Occipital lobe (tissue), 2 donors: ENCODE measurements around the gene UBFD1. TPM values are rescaled to one million over a fixed set of nuclear protein-coding genes. Genes with fewer than 3 reads are reported as not detected.
A peak's percentile ranks its signal among the peaks of the same experiment; 100 is the strongest.
"Not testable (repeated sequence)": the region's sequence is repeated elsewhere in the genome, so short reads cannot be mapped to it uniquely, and the experiment has no call there.

Experiments
- DNase-seq: peaks from one replicate; lab custom pipeline; 2025; lab: John Stamatoyannopoulos, UW
- total RNA-seq: library from RNA; depleted of rRNA; stranded (reverse); fragments of >200 nt; gene quantifications from one replicate; pipeline ENCODE4 v1.2.3, GENCODE V29; 2014

The UBFD1 gene
- total RNA-seq, 1 donor from 2014 or later: 62.2 TPM

DNA sequence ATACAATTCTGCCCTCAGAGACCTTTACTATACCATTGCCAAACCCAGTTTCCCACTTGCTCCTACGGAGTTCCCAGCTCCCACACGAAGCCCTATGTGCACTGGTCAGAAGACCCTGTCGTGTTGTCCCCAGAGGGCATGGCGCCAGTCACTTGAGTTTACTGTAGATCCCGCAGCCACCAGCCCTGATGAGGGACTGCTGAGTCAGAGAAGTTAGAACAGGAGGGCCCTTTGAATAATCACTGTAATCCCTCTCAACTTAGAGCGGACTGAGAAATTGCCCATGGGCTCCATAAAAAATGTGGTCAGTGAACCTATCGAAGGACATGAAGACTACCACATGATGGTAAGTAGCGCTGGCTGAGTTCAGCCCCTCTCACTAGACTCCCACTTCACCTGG, 9.2 kb downstream of the UBFD1 start:
- DNase-seq: no peak

DNA sequence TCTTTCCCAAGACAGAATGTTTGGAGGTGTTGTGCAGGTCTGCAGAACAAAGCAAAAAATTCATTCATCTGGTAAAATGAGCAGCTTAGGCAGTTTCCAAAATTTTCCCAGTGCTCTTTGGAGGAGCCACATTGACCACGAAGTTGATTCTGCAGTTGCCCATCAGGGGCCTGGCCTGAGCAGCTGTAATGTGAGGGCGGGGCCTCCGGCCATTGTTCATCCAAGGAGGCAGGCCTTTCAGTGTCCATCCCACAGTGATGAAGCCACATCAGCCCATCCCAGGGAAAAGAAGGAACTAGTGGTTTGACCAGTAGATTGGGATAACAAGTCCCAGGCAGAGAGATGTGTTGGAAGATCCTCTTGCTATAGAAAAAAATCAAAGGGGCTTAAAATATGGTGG, 10.1 kb downstream of the UBFD1 start:
- DNase-seq: no peak

DNA sequence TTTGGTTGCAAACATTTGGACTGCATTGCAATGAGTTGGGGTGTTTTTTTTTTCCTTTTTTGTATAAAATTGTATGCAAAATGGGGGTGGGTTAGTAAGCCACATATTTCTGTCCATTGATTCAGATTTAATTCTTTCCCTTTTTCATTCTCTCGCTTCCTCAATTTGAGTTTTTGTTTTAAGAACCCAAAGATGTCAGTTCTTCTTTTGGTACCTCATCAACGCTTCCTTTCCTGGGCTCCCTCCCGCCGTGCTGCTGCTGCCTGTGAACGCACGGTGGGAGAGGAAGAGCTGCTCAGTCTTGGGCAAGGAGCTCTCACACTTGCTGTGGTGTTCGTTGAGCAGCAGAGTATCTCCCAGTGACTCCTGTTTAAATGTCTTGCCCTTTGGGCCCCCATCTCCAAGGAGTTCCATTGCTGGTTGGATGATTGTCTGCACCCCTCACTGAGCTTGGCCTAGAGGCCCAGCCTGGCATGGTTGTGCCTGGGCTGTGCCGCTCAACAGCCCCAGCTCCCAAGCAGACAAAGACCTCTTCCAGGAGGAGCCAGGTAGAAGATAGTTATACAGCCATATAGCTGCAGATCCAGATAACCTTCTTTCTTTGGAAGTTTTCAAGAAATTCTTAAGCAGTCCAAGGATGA, 13.6 kb downstream of the UBFD1 start:
- DNase-seq: no peak

DNA sequence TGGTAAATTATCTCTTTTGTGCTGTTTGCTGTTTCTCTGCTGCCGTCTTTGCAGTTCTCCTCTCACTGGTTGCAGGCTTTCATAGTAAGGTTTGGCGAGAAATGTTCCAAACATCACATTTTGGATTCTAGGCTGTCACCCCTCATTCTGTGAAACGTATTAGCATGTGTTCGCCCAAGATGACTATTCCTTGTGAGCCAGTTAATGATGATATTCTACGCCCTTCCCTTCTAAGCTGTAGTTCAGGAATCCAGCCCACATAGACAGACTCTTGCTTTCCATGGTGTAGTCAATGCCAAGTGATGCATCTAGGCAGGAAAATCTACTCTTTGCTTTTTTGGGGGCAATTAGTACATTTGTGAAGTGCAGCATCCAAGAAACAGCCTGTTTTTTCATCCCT, 14.4 kb downstream of the UBFD1 start:
- no peak for DNase-seq

DNA sequence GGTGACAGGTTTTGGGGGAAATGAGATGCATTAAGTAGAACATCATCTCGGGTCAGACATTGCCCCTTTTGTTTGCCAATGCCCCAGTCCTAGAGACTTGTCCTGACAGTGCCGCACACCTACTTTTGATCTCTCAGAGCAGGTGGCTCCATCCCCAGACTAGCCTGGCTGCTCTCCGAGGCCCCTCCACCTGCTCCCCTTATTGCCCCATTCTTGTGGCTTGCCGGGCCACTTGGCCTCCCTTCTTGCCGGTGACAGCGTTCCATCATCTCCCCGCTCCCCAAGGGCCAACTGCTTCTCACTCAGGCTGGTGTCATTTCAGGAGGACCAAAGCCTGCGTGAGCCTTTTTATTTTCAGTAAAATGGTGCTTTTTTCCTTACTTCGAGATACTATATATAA, 14.9 kb downstream of the UBFD1 start:
- DNase-seq: no peak

DNA sequence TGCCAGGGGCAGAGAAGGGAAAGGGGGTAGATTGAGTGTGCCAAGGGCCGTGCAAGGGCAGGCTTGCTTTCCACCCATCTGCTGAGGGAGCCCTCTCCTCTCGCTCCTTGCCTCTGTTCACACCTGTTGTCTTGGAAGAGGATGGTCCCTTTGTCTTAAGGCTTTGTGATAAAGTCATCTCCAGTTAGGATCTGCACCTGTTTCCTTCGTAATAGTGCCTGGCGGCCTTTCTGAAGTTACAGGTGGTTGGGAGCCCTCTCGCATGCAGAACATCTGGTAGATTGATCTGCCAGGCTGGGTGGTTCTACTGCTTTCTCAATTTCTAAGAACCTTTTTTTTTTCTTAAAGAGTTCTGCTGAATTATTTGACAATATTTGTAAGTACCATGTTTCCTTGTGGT, 16.3 kb downstream of the UBFD1 start:
- no peak for DNase-seq

DNA sequence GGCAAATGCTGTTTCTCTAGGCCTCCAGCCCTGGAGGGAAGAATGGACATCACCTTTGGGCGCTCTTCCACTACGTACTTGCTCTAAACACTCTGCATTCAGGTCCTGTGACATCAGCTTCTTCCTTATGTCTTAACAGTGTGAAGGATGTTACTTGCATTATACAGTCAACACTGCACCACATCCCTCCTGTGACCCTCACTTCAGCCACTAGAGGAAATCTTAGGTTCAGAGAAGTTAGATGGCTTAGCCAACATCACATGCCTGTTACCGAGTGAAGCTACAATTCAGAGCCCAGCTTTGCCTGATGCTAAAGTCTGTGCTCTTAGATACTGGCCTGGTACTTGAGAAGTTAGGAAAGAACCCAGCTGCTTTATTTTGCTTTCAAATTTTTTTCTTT, 18.3 kb downstream of the UBFD1 start:
- no peak for DNase-seq

DNA sequence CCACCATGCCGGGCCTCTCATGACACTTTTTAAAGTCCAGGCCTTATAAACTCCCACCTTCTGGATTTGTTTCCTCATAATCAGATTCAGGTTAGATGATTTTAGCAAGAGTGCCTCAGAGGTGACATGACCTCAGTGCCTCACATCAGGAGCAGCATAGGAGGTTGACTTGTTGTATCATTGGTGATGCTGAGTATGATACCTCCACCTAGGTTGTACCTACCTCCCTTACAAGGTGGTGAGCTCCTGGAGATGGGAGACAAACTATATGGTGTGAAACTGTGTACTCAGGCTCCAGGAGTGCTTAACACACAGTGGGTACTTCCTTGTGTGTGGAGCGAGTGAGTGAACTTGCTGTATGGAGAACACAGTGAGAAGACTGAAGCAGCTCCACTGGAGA, 20.0 kb downstream of the UBFD1 start:
- no peak for DNase-seq

DNA sequence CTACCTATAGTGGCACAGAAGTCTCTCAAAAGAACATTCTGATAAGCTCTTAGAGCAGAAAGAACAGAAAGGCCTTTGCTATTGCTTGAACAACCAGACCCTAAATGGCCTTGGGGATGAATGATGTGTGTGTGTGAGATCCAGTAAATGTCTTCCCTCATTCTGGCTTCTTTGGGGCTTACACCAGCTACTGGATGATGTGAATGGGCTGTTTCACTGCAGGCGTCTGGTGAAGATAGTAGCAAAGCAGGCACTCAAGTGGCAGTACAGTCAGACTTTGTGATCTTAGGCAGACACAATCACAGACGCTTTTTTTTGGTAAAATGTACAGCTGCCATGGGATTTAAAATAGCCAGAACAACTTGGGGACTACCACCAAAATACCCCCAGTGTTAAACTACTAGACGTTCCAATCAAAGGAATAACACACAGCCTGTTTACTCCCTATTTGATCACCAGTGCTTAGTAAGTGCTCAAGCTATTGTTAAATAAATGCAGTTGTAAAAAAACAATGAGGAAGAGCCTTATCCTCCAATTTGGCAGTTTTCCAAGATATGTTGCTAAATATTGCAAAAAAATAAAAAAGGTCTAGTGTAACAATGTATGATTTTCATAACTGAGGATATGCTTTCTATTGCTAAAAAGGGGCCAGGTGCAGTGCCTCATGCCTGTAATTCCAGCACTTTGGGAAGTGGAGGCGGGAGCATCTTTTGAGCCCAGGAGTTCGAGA, 20.7 kb downstream of the UBFD1 start:
- DNase-seq: no peak

DNA sequence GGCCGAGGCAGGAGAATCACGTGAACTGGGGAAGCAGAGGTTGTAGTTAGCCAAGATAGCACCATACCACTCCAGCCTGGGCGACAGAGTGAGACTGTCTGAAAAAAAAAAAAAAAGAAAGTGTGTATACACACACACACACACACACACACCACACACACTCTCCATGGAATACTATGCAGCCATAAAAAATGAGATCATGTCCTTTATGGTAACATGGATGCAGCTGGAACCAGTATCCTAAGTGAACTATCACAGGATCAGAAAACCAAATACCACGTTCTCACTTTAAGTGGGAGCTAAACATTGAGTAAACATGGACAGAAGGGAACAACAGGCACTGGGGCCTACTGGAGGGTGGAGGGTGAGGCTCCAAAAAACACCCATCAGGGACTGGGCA, 21.8 kb downstream of the UBFD1 start:
- DNase-seq: no peak

DNA sequence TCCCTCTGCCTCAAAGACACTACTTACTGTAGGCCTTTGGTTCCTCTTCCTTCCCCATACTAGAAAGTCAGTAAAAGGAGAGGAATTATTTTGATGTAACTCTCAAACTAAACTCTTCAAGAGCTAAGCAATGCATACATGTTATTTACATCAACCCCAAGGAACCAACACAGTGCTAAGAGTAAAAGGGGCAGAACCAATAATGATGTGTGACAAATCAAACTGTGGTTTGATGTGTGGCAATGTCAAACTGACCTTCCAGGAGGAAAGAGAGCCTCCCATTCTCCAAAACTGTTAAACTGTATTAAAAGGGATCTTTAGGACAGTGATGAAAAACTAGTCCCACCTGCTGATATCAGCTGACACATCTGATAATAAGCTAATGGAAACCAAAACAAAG, 22.9 kb downstream of the UBFD1 start:
- DNase-seq: no peak

DNA sequence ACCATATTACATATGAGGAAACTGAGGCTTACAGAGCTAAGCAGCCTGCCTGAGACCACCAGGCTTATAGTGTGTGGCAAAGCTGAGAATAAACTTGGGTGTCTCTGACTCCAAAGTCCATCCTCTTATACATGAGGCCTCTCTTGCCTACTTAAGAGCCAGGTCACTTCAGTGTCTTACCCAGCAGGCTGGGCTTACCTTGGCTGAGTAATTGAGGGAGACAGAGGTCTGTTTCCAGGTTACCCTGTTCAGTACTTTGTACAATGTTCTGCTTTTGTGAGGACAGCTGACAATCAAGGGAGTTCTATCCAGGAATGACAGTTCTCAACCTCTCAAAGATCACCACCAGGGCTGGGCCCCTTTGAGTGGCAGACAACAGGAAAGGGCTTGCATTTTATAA, 24.2 kb downstream of the UBFD1 start:
- DNase-seq: no peak

DNA sequence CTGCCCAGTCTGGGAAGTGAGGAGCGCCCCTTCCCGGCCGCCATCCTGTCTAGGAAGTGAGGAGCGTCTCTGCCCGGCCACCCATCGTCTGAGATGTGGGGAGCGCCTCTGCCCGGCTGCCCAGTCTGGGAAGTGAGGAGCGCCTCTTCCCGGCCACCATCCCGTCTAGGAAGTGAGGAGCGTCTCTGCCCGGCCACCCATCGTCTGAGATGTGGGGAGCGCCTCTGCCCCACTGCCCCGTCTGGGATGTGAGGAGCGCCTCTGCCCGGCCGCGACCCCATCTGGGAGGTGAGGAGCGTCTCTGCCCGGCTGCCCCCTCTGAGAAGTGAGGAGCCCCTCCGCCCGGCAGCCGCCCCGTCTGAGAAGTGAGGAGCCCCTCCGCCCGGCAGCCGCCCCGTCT, 25.7 kb downstream of the UBFD1 start:
- not testable (repeated sequence) for DNase-seq

DNA sequence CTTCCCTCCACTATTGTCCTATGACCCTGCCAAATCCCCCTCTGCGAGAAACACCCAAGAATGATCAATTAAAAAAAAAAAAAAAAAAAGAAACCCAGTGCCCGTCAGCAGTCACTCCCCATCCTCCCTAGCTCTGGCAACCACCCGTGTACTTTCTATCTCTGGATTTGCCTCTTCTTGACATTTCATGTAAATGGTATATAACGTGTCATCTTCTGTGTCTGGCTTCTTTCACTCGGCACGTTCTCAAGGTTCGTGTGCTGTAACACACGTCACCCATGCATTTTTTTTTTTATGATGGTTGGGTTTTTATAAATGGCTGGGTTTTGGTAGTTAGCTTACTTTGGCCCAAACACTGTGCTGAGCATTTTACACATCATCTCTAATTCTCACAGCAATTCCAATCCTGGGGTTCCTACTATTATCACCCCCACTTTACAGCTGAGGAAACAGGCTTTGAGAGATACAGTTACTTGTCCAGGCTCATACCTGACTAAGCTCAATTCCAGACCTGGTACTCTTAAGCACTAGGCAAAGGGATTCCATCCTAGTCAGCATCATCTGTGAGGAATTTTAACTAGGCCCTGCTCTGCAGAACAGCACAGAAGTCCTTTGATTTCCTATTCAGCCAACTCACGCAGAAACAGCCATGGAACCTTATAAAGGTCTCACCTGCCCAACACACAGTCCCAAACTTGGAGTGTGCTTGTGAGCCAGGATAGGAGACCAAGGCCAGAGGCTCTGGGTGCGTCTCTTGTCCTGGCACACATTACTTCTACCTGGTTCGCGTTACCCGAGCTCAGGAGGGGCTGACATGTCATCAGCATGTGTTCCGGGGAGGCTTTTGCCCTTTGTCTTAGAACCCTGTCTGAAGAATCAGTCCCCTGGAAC, 26.9 kb downstream of the UBFD1 start:
- no peak for DNase-seq

DNA sequence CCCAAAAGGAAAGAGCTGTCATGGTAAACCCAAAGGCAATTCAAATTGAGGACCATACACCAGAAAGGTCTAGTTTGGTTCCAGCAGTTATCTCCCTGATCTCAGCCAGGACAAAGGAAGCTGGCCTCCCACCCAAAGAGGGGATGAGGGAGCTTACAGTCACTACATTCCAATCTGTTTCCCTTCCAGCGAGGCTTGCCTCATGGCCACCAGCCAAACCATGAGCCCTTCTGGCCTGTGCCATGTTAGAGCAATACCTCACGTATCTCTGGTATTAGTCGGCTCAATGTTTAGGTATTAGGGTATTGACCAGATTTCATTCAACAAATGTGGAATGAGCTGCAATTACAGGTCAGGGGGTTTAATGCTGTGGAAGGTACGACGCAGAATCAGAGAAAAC, 30.2 kb downstream of the UBFD1 start:
- DNase-seq: no peak

DNA sequence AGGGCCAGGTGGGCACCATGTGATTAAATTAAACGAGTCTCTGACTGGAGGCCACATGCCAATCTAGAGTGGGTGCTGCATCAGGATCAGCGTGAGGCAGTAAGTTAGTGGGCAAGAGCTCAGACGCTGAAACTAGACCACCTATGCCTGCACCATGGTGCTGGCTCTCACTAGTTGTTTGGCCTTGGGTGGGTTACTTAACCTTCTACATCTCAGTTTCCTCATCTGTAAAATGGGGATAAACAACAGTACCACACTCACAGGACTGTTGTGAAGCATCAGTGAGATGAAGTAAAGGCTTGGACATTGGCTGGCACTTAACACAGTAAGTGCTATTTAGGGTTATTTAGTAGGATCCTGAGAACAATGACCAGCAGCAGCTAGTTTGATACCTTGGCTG, 32.7 kb downstream of the UBFD1 start:
- no peak for DNase-seq

DNA sequence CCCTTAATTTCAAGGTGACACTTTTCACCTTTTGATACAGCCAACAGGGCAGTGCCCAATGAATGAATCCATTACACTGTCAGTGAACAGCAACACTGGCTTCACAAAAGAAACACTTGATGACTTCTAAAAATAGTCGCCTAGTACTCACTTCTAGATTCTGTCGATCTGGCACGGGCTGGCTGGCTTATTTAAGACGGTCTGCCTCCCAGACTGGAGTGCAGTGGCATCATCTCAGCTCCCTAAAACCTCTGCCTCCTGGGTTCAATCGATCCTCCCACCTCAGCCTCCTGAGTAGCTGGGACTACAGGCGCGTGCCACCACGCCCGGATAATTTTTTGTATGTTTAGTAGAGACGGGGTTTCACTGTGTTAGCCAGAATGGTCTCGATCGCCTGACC, 36.7 kb downstream of the UBFD1 start:
- DNase-seq: no peak

DNA sequence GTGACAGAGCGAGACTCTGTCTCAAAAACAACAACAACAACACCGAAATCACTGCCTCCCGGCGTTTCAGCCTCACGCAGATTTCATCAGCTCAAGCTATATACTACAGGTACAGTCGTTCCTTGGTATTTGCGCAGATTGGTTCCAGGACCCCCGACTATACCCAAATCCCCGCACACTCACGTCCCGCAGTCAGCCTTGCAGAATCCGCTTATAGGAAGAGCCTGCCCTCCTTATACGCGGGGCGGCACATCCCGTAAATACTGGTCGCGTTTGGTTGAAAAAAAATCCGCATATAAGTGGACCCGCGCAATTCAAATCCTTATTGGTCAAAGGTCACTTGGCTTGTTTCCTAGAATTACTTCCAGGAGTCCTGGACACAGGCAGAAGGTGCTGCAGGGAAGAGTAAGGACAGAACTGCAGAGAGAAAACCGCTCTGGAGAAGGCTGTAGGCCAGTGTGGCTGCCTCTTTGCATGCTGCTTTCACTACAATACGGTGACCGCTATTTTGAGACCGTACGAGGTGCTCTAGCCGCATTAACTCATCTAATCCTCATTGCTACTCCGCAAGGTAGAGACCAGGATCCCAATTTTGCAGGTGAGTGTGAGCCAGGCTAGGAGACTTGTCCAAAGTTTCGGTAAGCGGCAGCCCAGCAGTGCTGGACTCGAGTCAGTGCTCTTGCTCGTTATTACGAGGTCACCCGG, 37.9 kb downstream of the UBFD1 start:
- no peak for DNase-seq

DNA sequence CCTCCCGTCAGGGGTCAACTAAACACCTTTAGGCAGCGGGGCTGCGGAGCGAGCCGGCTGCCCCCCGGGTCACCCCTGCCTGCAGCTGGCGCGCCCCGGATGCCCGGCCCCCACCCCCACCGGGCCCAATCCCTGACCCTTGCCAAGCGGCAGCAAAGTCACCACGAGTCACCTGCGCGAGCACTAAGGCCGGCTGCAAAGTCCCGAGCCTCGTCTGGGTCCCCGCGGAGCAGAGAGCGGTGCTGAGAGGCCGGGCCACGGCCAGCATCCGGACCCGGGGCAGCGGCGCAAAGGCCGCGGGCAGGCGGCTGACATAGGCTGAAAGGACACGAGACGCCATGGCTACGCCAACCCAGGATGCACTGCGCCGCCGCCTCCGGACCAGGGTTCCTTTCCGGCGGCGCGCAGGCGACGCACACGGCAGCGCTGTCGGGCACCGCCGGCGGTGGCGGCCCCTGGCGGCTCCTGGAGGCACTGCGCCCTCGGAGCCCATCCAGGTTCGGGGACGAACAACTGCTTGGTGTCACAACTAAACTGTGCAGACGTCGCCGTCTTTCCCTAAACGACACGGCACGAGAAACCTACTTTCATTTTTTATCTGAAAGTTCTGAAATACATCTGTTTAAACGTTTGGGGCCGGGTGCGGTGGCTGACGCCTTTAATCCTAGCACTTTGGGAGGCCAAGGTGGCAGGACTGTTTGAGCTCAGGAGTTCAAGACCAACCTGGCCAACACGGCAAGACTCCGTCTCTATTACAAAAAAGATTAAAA, 38.6 kb downstream of the UBFD1 start, which contains the start of gene NDUFAB1:
Gene NDUFAB1, minus strand, starts transcription at position 366 of the 770 bp plus-strand sequence. Its CDS starts 26 bp downstream, at position 340.
- peak; percentile 86 for DNase-seq

DNA sequence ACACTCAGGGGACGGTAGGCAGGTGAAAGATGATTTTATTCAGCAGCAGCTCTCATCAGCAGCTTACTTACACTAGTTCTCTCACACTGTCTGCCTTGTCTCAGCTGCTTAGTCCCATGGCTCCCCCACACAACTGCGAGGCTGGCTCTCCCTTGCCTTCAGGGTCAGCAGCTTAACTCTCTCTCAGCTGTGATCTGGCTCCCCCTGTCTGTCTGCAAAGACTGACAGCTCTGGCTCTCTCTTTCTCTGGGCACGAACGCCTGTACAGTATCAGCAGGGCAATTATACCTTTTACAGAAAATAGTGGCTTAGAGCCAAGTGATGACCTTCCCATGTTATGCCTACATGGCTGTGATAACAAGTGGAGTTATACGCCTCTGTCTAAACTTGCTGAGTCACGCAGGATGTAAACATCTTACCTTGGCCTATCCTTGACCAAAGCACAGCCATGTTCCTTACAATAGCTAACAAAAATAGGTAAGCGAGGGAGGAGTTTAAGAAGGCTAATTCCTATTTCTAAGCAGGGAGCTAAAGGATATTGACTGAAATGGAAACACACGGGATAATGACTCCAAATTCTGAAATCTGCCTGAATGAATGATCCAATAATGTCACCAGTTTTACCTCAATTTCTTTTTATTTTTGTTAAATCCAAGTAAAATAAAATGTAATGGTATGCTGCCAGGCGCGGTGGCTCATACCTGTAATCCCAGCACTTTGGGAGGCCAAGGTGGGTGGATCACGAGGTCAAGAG, 39.7 kb downstream of the UBFD1 start:
- no peak for DNase-seq
